H1 (cell line): ENCODE measurements around the gene TBC1D13. TPM values are rescaled to one million over a fixed set of nuclear protein-coding genes. Genes with fewer than 3 reads are reported as not detected.

Source experiments
- CTCF ChIA-PET: fragments of 300-600 bp; sonication (Branson Sonifier 250); formaldehyde crosslinking; loops from one replicate; lab custom pipeline; 2021; ENCODE audit not compliant: partially characterized antibody; lab: Charles Lee
- POLR2A ChIA-PET: fragments of 300-600 bp; sonication (Branson Sonifier 250); formaldehyde crosslinking; loops from one replicate; lab custom pipeline; 2021; ENCODE audit warnings: inconsistent platforms; ENCODE audit not compliant: partially characterized antibody; lab: Charles Lee
- DNase-seq, 2 experiments: peaks; one replicate each; pipeline versions ENCODE4 v3.0.0 to v3.0.0-alpha.2; 2010 to 2022; ENCODE audit warnings: low spot score in 2 of 2, low read depth in 1 of 2, mixed read lengths in 1 of 2
- FAIRE-seq: peaks from 2 replicates; lab custom pipeline; 2011; peaks lifted over from hg19 to GRCh38; lab: Jason Lieb, UNC
- H2AFZ ChIP-seq: 2 replicates; pipeline ENCODE4 v1.8.1; 2012; ENCODE audit warnings: low read length, inconsistent platforms
- H2AK5ac ChIP-seq: 2 replicates; pipeline ENCODE4 v1.6.1; 2013; ENCODE audit warnings: low read depth, low read length
- H2BK120ac ChIP-seq: replicated peaks from 2 replicates; pipeline ENCODE3; 2013; ENCODE audit warnings: low read depth, low read length, inconsistent platforms
- H2BK12ac ChIP-seq: 2 replicates; pipeline ENCODE4 v1.6.1; 2013; ENCODE audit warnings: low read depth, low read length
- H2BK15ac ChIP-seq: 2 replicates; pipeline ENCODE4 v1.6.1; 2013; ENCODE audit warnings: low read length
- H2BK20ac ChIP-seq: 2 replicates; pipeline ENCODE4 v1.6.1; 2013; ENCODE audit warnings: low read length
- H2BK5ac ChIP-seq: 2 replicates; pipeline ENCODE4 v1.6.1; 2013; ENCODE audit warnings: low read depth, low read length
- H3K14ac ChIP-seq: 2 replicates; pipeline ENCODE4 v1.6.1; 2013; ENCODE audit warnings: inconsistent platforms; ENCODE audit not compliant: insufficient read length
- H3K18ac ChIP-seq: 2 replicates; pipeline ENCODE4 v1.6.1; 2013; ENCODE audit warnings: low read length; ENCODE audit errors: extremely low read depth
- H3K23ac ChIP-seq: 2 replicates; pipeline ENCODE4 v1.6.1; 2013; ENCODE audit warnings: inconsistent platforms; ENCODE audit not compliant: insufficient read length
- H3K23me2 ChIP-seq: 2 replicates; pipeline ENCODE4 v1.6.1; 2013; ENCODE audit warnings: low read depth, low read length
- H3K27ac ChIP-seq: 2 replicates; pipeline ENCODE4 v1.6.1; 2011; ENCODE audit warnings: low read depth, low read length, inconsistent platforms
- H3K27me3 ChIP-seq, 4 experiments: replicated peaks in 1 of 4; 1 replicate in 1 of 4; 2 replicates in 3 of 4; pipeline versions ENCODE4 v1.6.1 to v1.8.1; 2011 to 2013; ENCODE audit warnings: low read length in 3 of 4, mild to moderate bottlenecking in 3 of 4, inconsistent platforms in 2 of 4, mixed read lengths in 2 of 4, moderate library complexity in 1 of 4; ENCODE audit not compliant: control insufficient read depth in 3 of 4, insufficient read depth in 3 of 4; ENCODE audit errors: extremely low read depth in 1 of 4
- H3K36me3 ChIP-seq, 4 experiments: 2 replicates each; pipeline versions ENCODE4 v1.6.1 to v1.8.1; 2011 to 2013; ENCODE audit warnings: mild to moderate bottlenecking in 4 of 4, low read length in 3 of 4, moderate library complexity in 2 of 4, control low read depth in 1 of 4, inconsistent platforms in 1 of 4; ENCODE audit not compliant: insufficient read depth in 4 of 4, control insufficient read depth in 2 of 4
- H3K4ac ChIP-seq: replicated peaks from 2 replicates; pipeline ENCODE3; 2013; ENCODE audit warnings: low read length, low read depth, mixed read lengths, inconsistent platforms; ENCODE audit not compliant: insufficient read length
- H3K4me1 ChIP-seq, 4 experiments: replicated peaks in 1 of 4; 1 replicate in 1 of 4; 2 replicates in 3 of 4; pipeline versions ENCODE4 v1.6.1 to v1.8.1; 2011 to 2013; ENCODE audit warnings: low read length in 3 of 4, inconsistent platforms in 2 of 4, mixed read lengths in 1 of 4; ENCODE audit not compliant: insufficient read depth in 4 of 4, control insufficient read depth in 3 of 4
- H3K4me2 ChIP-seq, 2 experiments: 2 replicates each; pipeline versions ENCODE4 v1.6.1 to v1.8.1; 2011 to 2013; ENCODE audit warnings: low read depth in 2 of 2, low read length in 2 of 2, control low read depth in 1 of 2, inconsistent platforms in 1 of 2, mild to moderate bottlenecking in 1 of 2; ENCODE audit not compliant: insufficient read depth in 1 of 2
- H3K4me3 ChIP-seq, 4 experiments: fragments of 200-600, 300-600 bp in 1 of 4; sonication (generic), shearing (Covaris generic), sonication (Bioruptor Twin) in 1 of 4; 2 replicates each; pipeline versions ENCODE4 v1.5.1 to v1.8.1; 2011 to 2016; ENCODE audit warnings: low read length in 4 of 4, low read depth in 3 of 4, control low read depth in 2 of 4, inconsistent platforms in 2 of 4, mild to moderate bottlenecking in 2 of 4, mixed read lengths in 1 of 4, moderate library complexity in 1 of 4; ENCODE audit not compliant: insufficient read depth in 2 of 4; ENCODE audit errors: extremely low read depth in 1 of 4
- H3K56ac ChIP-seq: replicated peaks from 2 replicates; pipeline ENCODE3; 2013; ENCODE audit warnings: low read depth, mild to moderate bottlenecking, mixed read lengths, low read length, inconsistent platforms; ENCODE audit not compliant: insufficient read length
- H3K79me1 ChIP-seq: 2 replicates; pipeline ENCODE4 v1.6.1; 2013; ENCODE audit warnings: low read depth, low read length, control low read depth
- H3K79me2 ChIP-seq, 2 experiments: 2 replicates each; pipeline versions ENCODE4 v1.6.1 to v1.8.1; 2012 to 2013; ENCODE audit warnings: low read length in 2 of 2, mild to moderate bottlenecking in 2 of 2, inconsistent platforms in 1 of 2; ENCODE audit not compliant: insufficient read depth in 2 of 2, control insufficient read depth in 1 of 2
- H3K9ac ChIP-seq, 4 experiments: replicated peaks in 1 of 4; 1 replicate in 1 of 4; 2 replicates in 3 of 4; pipeline versions ENCODE4 v1.6.1 to v1.8.1; 2011 to 2013; ENCODE audit warnings: low read depth in 3 of 4, low read length in 3 of 4, control low read depth in 2 of 4, mild to moderate bottlenecking in 2 of 4, moderate library complexity in 2 of 4, inconsistent platforms in 1 of 4; ENCODE audit errors: extremely low read depth in 1 of 4
- H3K9me3 ChIP-seq, 2 experiments: 2 replicates each; pipeline versions ENCODE4 v1.6.1 to v1.8.1; 2012 to 2013; ENCODE audit warnings: mild to moderate bottlenecking in 2 of 2, moderate library complexity in 2 of 2, control low read depth in 1 of 2, inconsistent platforms in 1 of 2, low read depth in 1 of 2, low read length in 1 of 2, mixed read lengths in 1 of 2; ENCODE audit not compliant: insufficient read depth in 2 of 2
- H4K20me1 ChIP-seq, 2 experiments: replicated peaks in 1 of 2; 2 replicates each; pipeline versions ENCODE3 to v1.8.1; 2011 to 2013; ENCODE audit warnings: inconsistent platforms in 2 of 2, low read length in 2 of 2, mild to moderate bottlenecking in 1 of 2; ENCODE audit not compliant: insufficient read depth in 2 of 2, control insufficient read depth in 1 of 2
- H4K5ac ChIP-seq: 2 replicates; pipeline ENCODE4 v1.6.1; 2013; ENCODE audit warnings: low read length, low read depth, mixed read lengths, inconsistent platforms; ENCODE audit not compliant: insufficient read length
- H4K8ac ChIP-seq: 2 replicates; pipeline ENCODE4 v1.8.0; 2013; ENCODE audit warnings: mild to moderate bottlenecking, moderate library complexity, low read length, inconsistent platforms; ENCODE audit not compliant: insufficient read depth; ENCODE audit errors: extremely low read depth
- H4K91ac ChIP-seq: replicated peaks from 2 replicates; pipeline ENCODE3; 2013; ENCODE audit warnings: low read length, mixed read lengths, inconsistent platforms; ENCODE audit not compliant: insufficient read length
- ATF2 ChIP-seq: IDR thresholded peaks from 2 replicates; pipeline ENCODE4 v1.6.1; 2012; ENCODE audit warnings: low read length, inconsistent platforms
- CBX5 ChIP-seq: fragments of 300-800, 300-1000 bp; sonication (generic); IDR thresholded peaks from 2 replicates; pipeline ENCODE4 v1.7.1; 2016; ENCODE audit warnings: antibody characterized with exemption, low read length, low read depth
- KDM4A ChIP-seq: IDR thresholded peaks from one replicate; pipeline ENCODE4 v1.7.1; 2012; ENCODE audit warnings: low read depth, mild to moderate bottlenecking, moderate library complexity, low read length, inconsistent platforms; ENCODE audit not compliant: severe bottlenecking
- NANOG ChIP-seq: IDR thresholded peaks from 2 replicates; pipeline ENCODE4 v1.6.1; 2011; ENCODE audit warnings: low read length, low read depth, mild to moderate bottlenecking, inconsistent platforms; ENCODE audit not compliant: insufficient read depth, poor library complexity, severe bottlenecking
- RAD21 ChIP-seq, 2 experiments: IDR thresholded peaks in 1 of 2; conservative IDR thresholded peaks in 1 of 2; 2 replicates each; pipeline ENCODE4 v1.6.1; 2011; ENCODE audit warnings: low read depth in 2 of 2, low read length in 2 of 2, improper control_type of control experiment in 1 of 2, inconsistent platforms in 1 of 2, mild to moderate bottlenecking in 1 of 2, moderate library complexity in 1 of 2
- RXRA ChIP-seq: IDR thresholded peaks from 2 replicates; pipeline ENCODE4 v1.6.1; 2011; ENCODE audit warnings: low read depth, mild to moderate bottlenecking, low read length, moderate library complexity; ENCODE audit not compliant: insufficient read depth
- SP2 ChIP-seq: IDR thresholded peaks from 2 replicates; pipeline ENCODE4 v1.6.1; 2012; ENCODE audit warnings: mild to moderate bottlenecking, low read length, inconsistent platforms
- SP4 ChIP-seq: IDR thresholded peaks from 2 replicates; pipeline ENCODE4 v1.6.1; 2012; ENCODE audit warnings: low read length, inconsistent platforms
- TBP ChIP-seq: IDR thresholded peaks from 2 replicates; pipeline ENCODE4 v1.6.1; 2011; ENCODE audit warnings: low read depth, low read length, improper control_type of control experiment
- TCF12 ChIP-seq: IDR thresholded peaks from 2 replicates; pipeline ENCODE4 v1.6.1; 2011; ENCODE audit warnings: low read depth, mild to moderate bottlenecking, low read length
- USF2 ChIP-seq: IDR thresholded peaks from 2 replicates; pipeline ENCODE4 v1.6.1; 2011; ENCODE audit warnings: low read length, improper control_type of control experiment
- WGBS, 2 experiments: shearing (Covaris generic) in 1 of 2; methylation state at CpG; one replicate each; pipeline versions ENCODE4 v1.1.6 to v1.1.7; 2013 to 2015; ENCODE audit warnings: low lambda C conversion rate in 2 of 2, mixed read lengths in 2 of 2, inconsistent platforms in 1 of 2, low coverage in 1 of 2, missing lambda C conversion rate in 1 of 2; ENCODE audit not compliant: insufficient replicate concordance in 2 of 2, insufficient coverage in 1 of 2, insufficient read length in 1 of 2; ENCODE audit errors: extremely low coverage in 1 of 2, missing lambda C conversion rate in 1 of 2; 5-methylcytosine and 5-hydroxymethylcytosine counted together
- polyA plus RNA-seq, 7 experiments: library from polyadenylated mRNA; depleted of rRNA in 3 of 7; stranded (reverse) in 5 of 7; unstranded in 2 of 7; fragments of >200 nt in 5 of 7; fragments of 200-250 nt in 2 of 7; gene quantifications; 1 replicate in 5 of 7; 2 replicates in 1 of 7; 4 replicates in 1 of 7; pipeline versions ENCODE4 v1.2.1 to v1.2.3, GENCODE V29; 2011 to 2013; ENCODE audit warnings: missing spikeins in 2 of 7, mixed read lengths in 2 of 7
- total RNA-seq: library from RNA; stranded (reverse); fragmentation: NEBNext Ultra II Directional; extraction: Animal tissue kit (Norgen Biotek cat#: 25700); gene quantifications from 2 replicates; pipeline ENCODE4 v1.2.1, GENCODE V29; 2021

Gene TBC1D13
- total and polyA plus RNA-seq, 2 of the 8 experiments (the other 6 are each of a cell fraction or from before 2014, with no cell fraction given) = 21.3 to 24.7 TPM

- CTCF ChIA-PET = interaction anchor here (0.6 kb wide), 1 partner anchor 25 kb away, joined by 3 read pairs; no protein-coding TSS in a partner anchor
- 97% methylated on average over 8 of the region's 8 CpGs; no CpG with 5 or more reads in 1 of the 2 experiments for WGBS, 2 experiments
- TF ChIP-seq SP2 (no peak), TBP (no peak), TCF12 (no peak), USF2 (no peak), RAD21 (IDR thresholded peaks at IDR 0.05 in 1 of 2, conservative IDR thresholded peaks at IDR 0.05 in 1 of 2; ENCODE audit: low read depth in 2 of 2, low read length in 2 of 2) (no peak), ATF2 (no peak), KDM4A (no peak), RXRA (no peak), CBX5 (no peak), NANOG (no peak), SP4 (no peak)
These were observed 11.8 kb downstream of the TBC1D13 start for GRCh38 chr9:128798896-128799295.

More at GRCh38 chr9:128798896-128799295, 11.8 kb downstream of the TBC1D13 start:
- no peaks in the 10 kb centered on the region; the same call in 1 of the 2 replicates for H3K79me1 ChIP-seq
- no peak overlapping the region for H2AFZ ChIP-seq
- H4K20me1 ChIP-seq = no peaks in the 10 kb centered on the region
- no peak overlapping the region for H3K9ac ChIP-seq
- H3K56ac ChIP-seq = no peak overlapping the region
- H3K4me1 ChIP-seq = no peaks in the 10 kb centered on the region
- H4K5ac ChIP-seq = no peak overlapping the region
- FAIRE-seq (no peak), DNase-seq (no peak)
- no peak overlapping the region for H2BK12ac ChIP-seq
- H3K9me3 ChIP-seq = no peaks in the 10 kb centered on the region
- no peak overlapping the region for H3K23ac ChIP-seq
- no peak overlapping the region for H3K4ac ChIP-seq
- H3K4me2 ChIP-seq = no peak overlapping the region
- H4K8ac ChIP-seq = no peak overlapping the region
- H3K27ac ChIP-seq = no peak overlapping the region
- H2BK20ac ChIP-seq = no peak overlapping the region
- no peak overlapping the region for H2BK5ac ChIP-seq
- H3K23me2 ChIP-seq = no peaks in the 10 kb centered on the region
- H3K79me2 ChIP-seq = no peaks in the 10 kb centered on the region
- no peak overlapping the region for H4K91ac ChIP-seq
- H3K4me3 ChIP-seq = no peak overlapping the region
- no peak overlapping the region for H2BK120ac ChIP-seq
- H3K18ac ChIP-seq = no peak overlapping the region
- no peak overlapping the region for H2AK5ac ChIP-seq
- no peak overlapping the region for H3K14ac ChIP-seq
- H3K36me3 ChIP-seq = peaks cover 6 to 14% (median 8%) of the 10 kb centered on the region in 4 experiments; a peak in 7 of 8 replicates
- H3K27me3 ChIP-seq = no peaks in the 10 kb centered on the region
- POLR2A ChIA-PET = interaction anchor here (0.6 to 1.3 kb wide), 5 partner anchors 8 to 37 kb away, joined by 3 read pairs; no protein-coding TSS in a partner anchor
- no peak overlapping the region for H2BK15ac ChIP-seq
